NT2/D1 (cell line): Measurements from ENCODE around the gene FDCSP.

Experiments
- SUZ12 ChIP-seq: IDR thresholded peaks from 2 replicates; pipeline ENCODE4 v1.6.1; 2011; ENCODE audit not compliant: insufficient read length, insufficient read depth; ENCODE audit errors: extremely low read depth
- YY1 ChIP-seq: IDR thresholded peaks from 2 replicates; pipeline ENCODE4 v1.6.1; 2011; ENCODE audit not compliant: insufficient read length, insufficient read depth
- ZNF274 ChIP-seq: IDR thresholded peaks from 2 replicates; pipeline ENCODE4 v1.6.1; 2011; ENCODE audit warnings: mild to moderate bottlenecking, low read depth, low read length

- TF ChIP-seq YY1 (no peak), ZNF274 (no peak), SUZ12 (no peak)
These were observed 26.0 kb downstream of the FDCSP start for GRCh38 chr4:70251945-70252277.
